K562 (cell line): ENCODE data around the gene ALDH7A1. TPM values are rescaled to one million over a fixed set of nuclear protein-coding genes. Genes with fewer than 3 reads are reported as not detected.

Source experiments
- C11orf30 ChIP-seq: fragments of 450-650 bp; IDR thresholded peaks from 2 replicates; pipeline ENCODE4 v1.6.1; 2016; ENCODE audit warnings: low read depth, mild to moderate bottlenecking
- E2F4 ChIP-seq: sonication (generic); formaldehyde crosslinking; IDR thresholded peaks from 2 replicates; pipeline ENCODE4 v1.8.0; 2022; ENCODE audit warnings: mild to moderate bottlenecking, low read depth, missing genetic modification reagents
- HDAC8 ChIP-seq: fragments of 450-650 bp; IDR thresholded peaks from 2 replicates; pipeline ENCODE4 v1.6.1; 2016; ENCODE audit warnings: mild to moderate bottlenecking, missing genetic modification characterization, moderate library complexity, missing compliant biosample characterization
- PHB2 ChIP-seq: fragments of 450-650 bp; IDR thresholded peaks from 2 replicates; pipeline ENCODE4 v1.6.1; 2017; ENCODE audit warnings: low read depth
- PYGO2 ChIP-seq: fragments of 450-650 bp; IDR thresholded peaks from 2 replicates; pipeline ENCODE4 v1.6.1; 2016; ENCODE audit warnings: mild to moderate bottlenecking, missing genetic modification characterization, moderate library complexity, missing compliant biosample characterization
- RAD21 ChIP-seq, 2 experiments: fragments of 250-450 bp in 1 of 2; fragments of 450-650 bp in 1 of 2; sonication (Bioruptor Pico) in 1 of 2; formaldehyde crosslinking in 1 of 2; IDR thresholded peaks in 1 of 2; conservative IDR thresholded peaks in 1 of 2; 2 replicates each; pipeline versions ENCODE4 v1.4.0 to v1.8.0; 2020 to 2022; ENCODE audit warnings: mild to moderate bottlenecking in 2 of 2, moderate library complexity in 1 of 2
- polyA plus RNA-seq, 8 experiments: library from polyadenylated mRNA; depleted of rRNA in 4 of 8; stranded (reverse) in 5 of 8; unstranded in 3 of 8; fragments of >200 nt; fragmentation: Nextera tagmentation in 2 of 8; fragmentation: Illumina TruSeq in 1 of 8; extraction: Ambion mirVana in 2 of 8; extraction: Trizol in 1 of 8; gene quantifications; 2 replicates each; pipeline versions ENCODE4 v1.2.1 to v1.2.3, GENCODE V29; 2011 to 2014; ENCODE audit warnings: inconsistent platforms in 1 of 8, missing spikeins in 1 of 8
- total RNA-seq, 7 experiments: library from RNA; depleted of rRNA in 6 of 7; stranded (reverse); fragments of >200 nt in 6 of 7; fragmentation: Illumina TruSeq in 2 of 7; extraction: Trizol in 2 of 7; gene quantifications; 2 replicates each; pipeline versions ENCODE4 v1.2.1 to v1.2.3, GENCODE V29; 2011 to 2021; ENCODE audit warnings: low replicate concordance in 1 of 7
- TF ChIP-seq, protein P1 (sequence below): sonication (generic); formaldehyde crosslinking; IDR thresholded peaks from 2 replicates; pipeline ENCODE4 v1.8.1; 2023; ENCODE audit warnings: mild to moderate bottlenecking, missing genetic modification reagents

Gene ALDH7A1
- total and polyA plus RNA-seq, 9 of the 15 experiments (the other 6 are each of a cell fraction or from before 2014, with no cell fraction given) = 0.04 to 0.49 TPM; not detected in 7

DNA sequence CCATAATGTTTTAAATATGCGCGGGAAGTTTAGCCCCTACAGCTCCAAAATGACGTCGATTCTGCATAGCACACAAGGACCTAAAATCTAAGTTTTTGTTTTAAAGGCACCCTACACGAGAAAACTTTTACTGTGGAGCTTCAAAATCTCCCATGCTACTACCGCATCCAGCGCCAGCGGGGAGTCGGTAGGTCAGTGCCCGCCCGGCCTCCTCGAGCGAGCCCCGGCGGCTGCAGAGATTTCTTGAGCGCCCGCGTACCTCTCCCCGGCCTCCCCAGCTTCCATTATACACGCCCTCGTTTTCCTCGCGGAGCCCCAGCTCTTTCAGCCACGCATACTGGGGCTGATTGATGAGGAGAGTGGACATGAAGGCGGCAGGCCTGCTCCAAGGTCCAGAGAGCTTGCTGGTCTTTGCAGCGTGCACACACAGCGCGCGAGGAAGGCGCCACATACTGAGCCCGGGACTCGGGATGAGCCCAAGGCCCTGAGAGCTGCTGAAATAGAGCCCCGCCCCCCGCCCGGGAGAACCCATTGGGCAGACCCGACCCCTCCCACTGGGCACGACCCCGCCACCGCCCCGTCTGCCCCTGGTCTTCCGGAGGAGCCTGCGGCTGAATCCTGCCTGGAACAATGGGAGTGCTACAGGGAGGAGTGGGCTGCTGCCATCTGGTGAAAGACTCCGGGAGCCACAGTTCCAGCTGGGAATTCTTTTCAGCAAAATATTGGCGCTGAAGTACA lies at the start of gene ALDH7A1 (continued):
- TF ChIP-seq E2F4 (CRISPR knock-in tag) = no peak
- no peak for TF ChIP-seq HDAC8 (tag)
- no peak for TF ChIP-seq C11orf30
- no peak for TF ChIP-seq PHB2
- TF ChIP-seq, protein P1, sequence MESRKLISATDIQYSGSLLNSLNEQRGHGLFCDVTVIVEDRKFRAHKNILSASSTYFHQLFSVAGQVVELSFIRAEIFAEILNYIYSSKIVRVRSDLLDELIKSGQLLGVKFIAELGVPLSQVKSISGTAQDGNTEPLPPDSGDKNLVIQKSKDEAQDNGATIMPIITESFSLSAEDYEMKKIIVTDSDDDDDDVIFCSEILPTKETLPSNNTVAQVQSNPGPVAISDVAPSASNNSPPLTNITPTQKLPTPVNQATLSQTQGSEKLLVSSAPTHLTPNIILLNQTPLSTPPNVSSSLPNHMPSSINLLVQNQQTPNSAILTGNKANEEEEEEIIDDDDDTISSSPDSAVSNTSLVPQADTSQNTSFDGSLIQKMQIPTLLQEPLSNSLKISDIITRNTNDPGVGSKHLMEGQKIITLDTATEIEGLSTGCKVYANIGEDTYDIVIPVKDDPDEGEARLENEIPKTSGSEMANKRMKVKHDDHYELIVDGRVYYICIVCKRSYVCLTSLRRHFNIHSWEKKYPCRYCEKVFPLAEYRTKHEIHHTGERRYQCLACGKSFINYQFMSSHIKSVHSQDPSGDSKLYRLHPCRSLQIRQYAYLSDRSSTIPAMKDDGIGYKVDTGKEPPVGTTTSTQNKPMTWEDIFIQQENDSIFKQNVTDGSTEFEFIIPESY (CRISPR knock-in tag) = peak; percentile 65
- 0 out of 4 replicates have a peak, but pooled peaks of 1 of the 2 experiments have one; percentile 11 for TF ChIP-seq RAD21 (CRISPR knock-in tag; conservative IDR thresholded peaks at IDR 0.05 in 1 of 2, IDR thresholded peaks at IDR 0.05 in 1 of 2)
- no peak for TF ChIP-seq PYGO2 (tag)
- TF ChIP-seq, all 486 proteins: peak for 2
